ENCODE data around the gene TCEA2. TPM values are rescaled to one million over a fixed set of nuclear protein-coding genes. Genes with fewer than 3 reads are reported as not detected.

The TCEA2 gene
- total and polyA plus RNA-seq, 2 of the 13 experiments (the other 11 are each of a cell fraction or from before 2014, with no cell fraction given): 28.1 to 33.7 TPM

- TF ChIP-seq, protein P1, sequence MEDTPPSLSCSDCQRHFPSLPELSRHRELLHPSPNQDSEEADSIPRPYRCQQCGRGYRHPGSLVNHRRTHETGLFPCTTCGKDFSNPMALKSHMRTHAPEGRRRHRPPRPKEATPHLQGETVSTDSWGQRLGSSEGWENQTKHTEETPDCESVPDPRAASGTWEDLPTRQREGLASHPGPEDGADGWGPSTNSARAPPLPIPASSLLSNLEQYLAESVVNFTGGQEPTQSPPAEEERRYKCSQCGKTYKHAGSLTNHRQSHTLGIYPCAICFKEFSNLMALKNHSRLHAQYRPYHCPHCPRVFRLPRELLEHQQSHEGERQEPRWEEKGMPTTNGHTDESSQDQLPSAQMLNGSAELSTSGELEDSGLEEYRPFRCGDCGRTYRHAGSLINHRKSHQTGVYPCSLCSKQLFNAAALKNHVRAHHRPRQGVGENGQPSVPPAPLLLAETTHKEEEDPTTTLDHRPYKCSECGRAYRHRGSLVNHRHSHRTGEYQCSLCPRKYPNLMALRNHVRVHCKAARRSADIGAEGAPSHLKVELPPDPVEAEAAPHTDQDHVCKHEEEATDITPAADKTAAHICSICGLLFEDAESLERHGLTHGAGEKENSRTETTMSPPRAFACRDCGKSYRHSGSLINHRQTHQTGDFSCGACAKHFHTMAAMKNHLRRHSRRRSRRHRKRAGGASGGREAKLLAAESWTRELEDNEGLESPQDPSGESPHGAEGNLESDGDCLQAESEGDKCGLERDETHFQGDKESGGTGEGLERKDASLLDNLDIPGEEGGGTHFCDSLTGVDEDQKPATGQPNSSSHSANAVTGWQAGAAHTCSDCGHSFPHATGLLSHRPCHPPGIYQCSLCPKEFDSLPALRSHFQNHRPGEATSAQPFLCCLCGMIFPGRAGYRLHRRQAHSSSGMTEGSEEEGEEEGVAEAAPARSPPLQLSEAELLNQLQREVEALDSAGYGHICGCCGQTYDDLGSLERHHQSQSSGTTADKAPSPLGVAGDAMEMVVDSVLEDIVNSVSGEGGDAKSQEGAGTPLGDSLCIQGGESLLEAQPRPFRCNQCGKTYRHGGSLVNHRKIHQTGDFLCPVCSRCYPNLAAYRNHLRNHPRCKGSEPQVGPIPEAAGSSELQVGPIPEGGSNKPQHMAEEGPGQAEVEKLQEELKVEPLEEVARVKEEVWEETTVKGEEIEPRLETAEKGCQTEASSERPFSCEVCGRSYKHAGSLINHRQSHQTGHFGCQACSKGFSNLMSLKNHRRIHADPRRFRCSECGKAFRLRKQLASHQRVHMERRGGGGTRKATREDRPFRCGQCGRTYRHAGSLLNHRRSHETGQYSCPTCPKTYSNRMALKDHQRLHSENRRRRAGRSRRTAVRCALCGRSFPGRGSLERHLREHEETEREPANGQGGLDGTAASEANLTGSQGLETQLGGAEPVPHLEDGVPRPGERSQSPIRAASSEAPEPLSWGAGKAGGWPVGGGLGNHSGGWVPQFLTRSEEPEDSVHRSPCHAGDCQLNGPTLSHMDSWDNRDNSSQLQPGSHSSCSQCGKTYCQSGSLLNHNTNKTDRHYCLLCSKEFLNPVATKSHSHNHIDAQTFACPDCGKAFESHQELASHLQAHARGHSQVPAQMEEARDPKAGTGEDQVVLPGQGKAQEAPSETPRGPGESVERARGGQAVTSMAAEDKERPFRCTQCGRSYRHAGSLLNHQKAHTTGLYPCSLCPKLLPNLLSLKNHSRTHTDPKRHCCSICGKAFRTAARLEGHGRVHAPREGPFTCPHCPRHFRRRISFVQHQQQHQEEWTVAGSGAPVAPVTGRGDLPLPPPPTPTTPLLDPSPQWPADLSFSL (CRISPR knock-in tag; IDR thresholded peaks at IDR 0.05): peak; percentile 46
- TF ChIP-seq ZNF296 (CRISPR knock-in tag; conservative IDR thresholded peaks at IDR 0.05) (0 out of 2 replicates have a peak, but pooled peaks have one; percentile 20), THYN1 (CRISPR knock-in tag; IDR thresholded peaks at IDR 0.05; ENCODE audit: borderline replicate concordance, low read depth) (no peak), JARID2 (CRISPR knock-in tag; IDR thresholded peaks at IDR 0.05; ENCODE audit: insufficient replicate concordance) (no peak), GATAD2A (CRISPR knock-in tag; IDR thresholded peaks at IDR 0.05) (peak; percentile 9; the same call in 1 of the 2 replicates), ZNF431 (CRISPR knock-in tag; IDR thresholded peaks at IDR 0.05; ENCODE audit: borderline replicate concordance, low read depth) (no peak), ZNF619 (CRISPR knock-in tag; IDR thresholded peaks at IDR 0.05) (no peak), NFE2L1 (CRISPR knock-in tag; IDR thresholded peaks at IDR 0.05; ENCODE audit: borderline replicate concordance) (no peak), ZKSCAN5 (CRISPR knock-in tag; IDR thresholded peaks at IDR 0.05) (no peak), ZNF570 (CRISPR knock-in tag; IDR thresholded peaks at IDR 0.05; ENCODE audit: borderline replicate concordance) (no peak), ZNF546 (CRISPR knock-in tag; conservative IDR thresholded peaks at IDR 0.05) (peak; percentile 61), BRCA1 (CRISPR knock-in tag; IDR thresholded peaks at IDR 0.05) (no peak), ZNF724P (CRISPR knock-in tag; IDR thresholded peaks at IDR 0.05; ENCODE audit: borderline replicate concordance) (peak; percentile 74; the same call in 1 of the 2 replicates), ZNF501 (CRISPR knock-in tag; IDR thresholded peaks at IDR 0.05) (no peak; the same call in 1 of the 2 replicates), REL (CRISPR knock-in tag; conservative IDR thresholded peaks at IDR 0.05) (no peak)
- TF ChIP-seq, protein P2, sequence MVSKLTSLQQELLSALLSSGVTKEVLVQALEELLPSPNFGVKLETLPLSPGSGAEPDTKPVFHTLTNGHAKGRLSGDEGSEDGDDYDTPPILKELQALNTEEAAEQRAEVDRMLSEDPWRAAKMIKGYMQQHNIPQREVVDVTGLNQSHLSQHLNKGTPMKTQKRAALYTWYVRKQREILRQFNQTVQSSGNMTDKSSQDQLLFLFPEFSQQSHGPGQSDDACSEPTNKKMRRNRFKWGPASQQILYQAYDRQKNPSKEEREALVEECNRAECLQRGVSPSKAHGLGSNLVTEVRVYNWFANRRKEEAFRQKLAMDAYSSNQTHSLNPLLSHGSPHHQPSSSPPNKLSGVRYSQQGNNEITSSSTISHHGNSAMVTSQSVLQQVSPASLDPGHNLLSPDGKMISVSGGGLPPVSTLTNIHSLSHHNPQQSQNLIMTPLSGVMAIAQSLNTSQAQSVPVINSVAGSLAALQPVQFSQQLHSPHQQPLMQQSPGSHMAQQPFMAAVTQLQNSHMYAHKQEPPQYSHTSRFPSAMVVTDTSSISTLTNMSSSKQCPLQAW (CRISPR knock-in tag; IDR thresholded peaks at IDR 0.05): peak; percentile 42; the same call in 1 of the 2 replicates
- TF ChIP-seq, protein P3, sequence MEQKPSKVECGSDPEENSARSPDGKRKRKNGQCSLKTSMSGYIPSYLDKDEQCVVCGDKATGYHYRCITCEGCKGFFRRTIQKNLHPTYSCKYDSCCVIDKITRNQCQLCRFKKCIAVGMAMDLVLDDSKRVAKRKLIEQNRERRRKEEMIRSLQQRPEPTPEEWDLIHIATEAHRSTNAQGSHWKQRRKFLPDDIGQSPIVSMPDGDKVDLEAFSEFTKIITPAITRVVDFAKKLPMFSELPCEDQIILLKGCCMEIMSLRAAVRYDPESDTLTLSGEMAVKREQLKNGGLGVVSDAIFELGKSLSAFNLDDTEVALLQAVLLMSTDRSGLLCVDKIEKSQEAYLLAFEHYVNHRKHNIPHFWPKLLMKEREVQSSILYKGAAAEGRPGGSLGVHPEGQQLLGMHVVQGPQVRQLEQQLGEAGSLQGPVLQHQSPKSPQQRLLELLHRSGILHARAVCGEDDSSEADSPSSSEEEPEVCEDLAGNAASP (CRISPR knock-in tag; IDR thresholded peaks at IDR 0.05; ENCODE audit: borderline replicate concordance): peak; percentile 32; the same call in 1 of the 2 replicates
Measured at GRCh38 chr20:64039293-64040160, 23.5 kb upstream of the TCEA2 start (continued).
